Mesendoderm (in vitro differentiated cells): ENCODE results near the gene DLG5.
A peak's percentile ranks its signal among the peaks of the same experiment; 100 is the strongest.

Source experiments
- DNase-seq: peaks from one replicate; pipeline ENCODE4 v3.0.0; 2013
- H2AK5ac ChIP-seq: 2 replicates; pipeline ENCODE4 v1.6.1; 2013; ENCODE audit warnings: low read length, inconsistent platforms
- H2BK120ac ChIP-seq: 2 replicates; pipeline ENCODE4 v1.6.1; 2013; ENCODE audit warnings: low read depth, mild to moderate bottlenecking, low read length, moderate library complexity, mixed read lengths
- H2BK15ac ChIP-seq: replicated peaks from 2 replicates; pipeline ENCODE4 v1.6.1; 2013; ENCODE audit warnings: low read depth, mild to moderate bottlenecking, moderate library complexity
- H2BK5ac ChIP-seq: 2 replicates; pipeline ENCODE4 v1.6.1; 2013; ENCODE audit warnings: low read length, inconsistent platforms
- H3K18ac ChIP-seq: 2 replicates; pipeline ENCODE4 v1.6.1; 2013; ENCODE audit warnings: mild to moderate bottlenecking, low read length, mixed read lengths
- H3K23ac ChIP-seq: one replicate; pipeline ENCODE4 v1.6.1; 2013; ENCODE audit warnings: low read length
- H3K27ac ChIP-seq: 2 replicates; pipeline ENCODE4 v1.5.1; 2013; ENCODE audit warnings: low read depth, mild to moderate bottlenecking, inconsistent platforms, low read length, moderate library complexity
- H3K27me3 ChIP-seq: 2 replicates; pipeline ENCODE4 v1.6.1; 2013; ENCODE audit warnings: low read length, control low read depth, mild to moderate bottlenecking, inconsistent platforms; ENCODE audit not compliant: insufficient read depth, poor library complexity
- H3K36me3 ChIP-seq: 2 replicates; pipeline ENCODE4 v1.6.1; 2013; ENCODE audit warnings: low read length, inconsistent platforms; ENCODE audit not compliant: control insufficient read depth, insufficient read depth
- H3K4ac ChIP-seq: one replicate; pipeline ENCODE4 v1.6.1; 2013; ENCODE audit warnings: low read depth, mild to moderate bottlenecking, low read length, moderate library complexity
- H3K4me1 ChIP-seq: 2 replicates; pipeline ENCODE4 v1.6.1; 2013; ENCODE audit warnings: low read depth, low read length, inconsistent platforms; ENCODE audit not compliant: control insufficient read depth
- H3K4me2 ChIP-seq: 2 replicates; pipeline ENCODE4 v1.6.1; 2013; ENCODE audit warnings: low read length
- H3K4me3 ChIP-seq: 2 replicates; pipeline ENCODE4 v1.5.1; 2013; ENCODE audit warnings: mild to moderate bottlenecking, low read length
- H3K56ac ChIP-seq: one replicate; pipeline ENCODE4 v1.6.1; 2013; ENCODE audit warnings: low read length
- H3K79me1 ChIP-seq: 2 replicates; pipeline ENCODE4 v1.6.1; 2013; ENCODE audit warnings: low read length, inconsistent platforms
- H3K79me2 ChIP-seq: 2 replicates; pipeline ENCODE4 v1.6.1; 2013; ENCODE audit warnings: mild to moderate bottlenecking, low read length; ENCODE audit not compliant: control insufficient read depth, insufficient read depth
- H3K9ac ChIP-seq: 2 replicates; pipeline ENCODE4 v1.6.1; 2013; ENCODE audit warnings: low read length, inconsistent platforms
- H4K5ac ChIP-seq: one replicate; pipeline ENCODE4 v1.6.1; 2013; ENCODE audit warnings: low read length
- H4K8ac ChIP-seq: one replicate; pipeline ENCODE4 v1.6.1; 2013; ENCODE audit warnings: low read depth, mild to moderate bottlenecking, control low read depth, low read length, moderate library complexity
- WGBS: extraction: QIAGEN DNeasy Blood & Tissue Kit; methylation state at CpG from one replicate; pipeline ENCODE4 v1.1.7; 2013; ENCODE audit warnings: low lambda C conversion rate, missing lambda C conversion rate; ENCODE audit not compliant: insufficient coverage; ENCODE audit errors: extremely low coverage; 5-methylcytosine and 5-hydroxymethylcytosine counted together

The DLG5 gene

GRCh38 chr10:77867124-77867719 is 59.3 kb downstream of the DLG5 start:
- no peak overlapping the region for H4K8ac ChIP-seq
- H3K27me3 ChIP-seq: no peaks in the 10 kb centered on the region
- peak overlapping the region; percentile 9 for H3K9ac ChIP-seq
- peaks cover 29% of the 10 kb centered on the region for H3K79me1 ChIP-seq
- no peak overlapping the region for H2BK120ac ChIP-seq
- H3K79me2 ChIP-seq: peaks cover 47% of the 10 kb centered on the region
- H3K36me3 ChIP-seq: no peaks in the 10 kb centered on the region
- no peak overlapping the region for H3K18ac ChIP-seq
- no peak overlapping the region for H2BK5ac ChIP-seq
- H3K4me2 ChIP-seq: no peak overlapping the region
- no peak overlapping the region for H3K4ac ChIP-seq
- H3K4me1 ChIP-seq: peaks cover 7% of the 10 kb centered on the region
- no peak overlapping the region for H3K4me3 ChIP-seq
- peak; percentile 74 for DNase-seq
- WGBS: no CpG with 5 or more reads among the region's 6 CpGs
- no peak overlapping the region for H2BK15ac ChIP-seq
- no peak overlapping the region for H4K5ac ChIP-seq
- no peak overlapping the region for H2AK5ac ChIP-seq
- no peak overlapping the region for H3K56ac ChIP-seq
- peak overlapping the region; percentile 15 for H3K23ac ChIP-seq
- no peak overlapping the region for H3K27ac ChIP-seq

GRCh38 chr10:77866598-77866997 is 60.0 kb downstream of the DLG5 start:
- Histone ChIP-seq H3K23ac (no peak overlapping the region), H3K79me2 (peaks cover 46% of the 10 kb centered on the region), H3K79me1 (peaks cover 29% of the 10 kb centered on the region), H3K9ac (no peak overlapping the region), H3K4me2 (no peak overlapping the region), H2AK5ac (no peak overlapping the region), H3K18ac (no peak overlapping the region), H3K27ac (no peak overlapping the region), H3K56ac (no peak overlapping the region), H2BK15ac (no peak overlapping the region), H2BK5ac (no peak overlapping the region), H3K36me3 (no peaks in the 10 kb centered on the region), H2BK120ac (no peak overlapping the region), H4K8ac (no peak overlapping the region), H3K4ac (no peak overlapping the region), H3K4me3 (no peak overlapping the region), H3K4me1 (peaks cover 8% of the 10 kb centered on the region), H3K27me3 (no peaks in the 10 kb centered on the region), H4K5ac (no peak overlapping the region)
- no peak for DNase-seq
- WGBS: no CpG with 5 or more reads among the region's 3 CpGs

- H3K9ac ChIP-seq: no peak overlapping the region
- H3K36me3 ChIP-seq: no peaks in the 10 kb centered on the region
- no peak overlapping the region for H3K4ac ChIP-seq
- no CpG with 5 or more reads among the region's 17 CpGs for WGBS
- peaks cover 47% of the 10 kb centered on the region for H3K79me2 ChIP-seq
- no peak overlapping the region for H2BK120ac ChIP-seq
- H3K18ac ChIP-seq: no peak overlapping the region
- no peak overlapping the region for H2BK15ac ChIP-seq
- H3K79me1 ChIP-seq: peaks cover 28% of the 10 kb centered on the region
- H3K23ac ChIP-seq: no peak overlapping the region
- H3K27ac ChIP-seq: no peak overlapping the region
- H2BK5ac ChIP-seq: no peak overlapping the region
- no peak overlapping the region for H3K4me2 ChIP-seq
- H2AK5ac ChIP-seq: no peak overlapping the region
- H3K27me3 ChIP-seq: no peaks in the 10 kb centered on the region
- no peak for DNase-seq
- H4K5ac ChIP-seq: no peak overlapping the region
- peaks cover 5% of the 10 kb centered on the region for H3K4me1 ChIP-seq
- H3K56ac ChIP-seq: no peak overlapping the region
- no peak overlapping the region for H3K4me3 ChIP-seq
- no peak overlapping the region for H4K8ac ChIP-seq
Measured at GRCh38 chr10:77865580-77866324, 60.8 kb downstream of the DLG5 start.

- Histone ChIP-seq H3K23ac (no peak overlapping the region), H3K9ac (no peak overlapping the region), H2AK5ac (no peak overlapping the region), H3K79me1 (peaks cover 28% of the 10 kb centered on the region), H2BK120ac (no peak overlapping the region), H3K4ac (no peak overlapping the region), H3K4me1 (peaks cover 5% of the 10 kb centered on the region), H3K4me3 (no peak overlapping the region), H3K56ac (no peak overlapping the region), H3K36me3 (no peaks in the 10 kb centered on the region), H3K27ac (no peak overlapping the region), H2BK15ac (no peak overlapping the region), H3K27me3 (no peaks in the 10 kb centered on the region), H2BK5ac (no peak overlapping the region), H4K5ac (no peak overlapping the region), H3K18ac (no peak overlapping the region), H4K8ac (no peak overlapping the region), H3K79me2 (peaks cover 42% of the 10 kb centered on the region), H3K4me2 (no peak overlapping the region)
- WGBS: no CpG with 5 or more reads among the region's 11 CpGs
- no peak for DNase-seq
Measured at GRCh38 chr10:77864151-77864851, 62.3 kb downstream of the DLG5 start.

DNA sequence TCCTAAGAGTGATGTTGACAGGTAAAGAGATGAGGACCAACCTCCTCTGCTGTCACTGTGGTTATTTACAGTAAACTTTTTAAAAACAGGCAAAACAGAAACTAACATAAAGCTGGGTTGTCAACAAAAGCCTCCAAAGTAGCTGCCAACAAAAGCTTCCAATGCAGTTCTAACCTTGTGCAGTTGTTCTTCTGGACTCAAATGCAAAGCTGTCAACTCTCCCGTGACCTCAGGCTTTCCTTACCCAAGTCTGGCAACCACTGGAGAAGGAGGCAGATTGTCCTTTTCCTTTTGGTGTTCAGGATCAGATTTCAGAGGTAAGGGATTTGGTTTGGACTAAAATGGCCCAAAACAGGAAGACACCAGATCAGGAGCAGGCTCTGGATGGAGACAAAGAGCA is 63.1 kb downstream of the DLG5 start:
- Histone ChIP-seq H3K18ac (no peak overlapping the region), H4K5ac (no peak overlapping the region), H3K9ac (no peak overlapping the region), H2BK5ac (no peak overlapping the region), H3K23ac (no peak overlapping the region), H2AK5ac (no peak overlapping the region), H3K27ac (no peak overlapping the region), H3K4me3 (no peak overlapping the region), H3K79me1 (peaks cover 22% of the 10 kb centered on the region), H3K4me2 (no peak overlapping the region), H3K4ac (no peak overlapping the region), H4K8ac (no peak overlapping the region), H3K56ac (no peak overlapping the region), H3K36me3 (no peaks in the 10 kb centered on the region), H2BK15ac (no peak overlapping the region), H3K79me2 (peaks cover 37% of the 10 kb centered on the region), H2BK120ac (no peak overlapping the region), H3K27me3 (no peaks in the 10 kb centered on the region), H3K4me1 (peaks cover 3% of the 10 kb centered on the region)
- no CpG with 5 or more reads among the region's 1 CpG for WGBS
- DNase-seq: no peak
